C1 segment of cervical spinal cord (tissue), 14 donors: ENCODE measurements around the gene TRDMT1.

Experiments used
- DNase-seq, 14 donors: peaks; one replicate each; lab custom pipeline; 2025; lab: John Stamatoyannopoulos, UW

TRDMT1 gene

DNA sequence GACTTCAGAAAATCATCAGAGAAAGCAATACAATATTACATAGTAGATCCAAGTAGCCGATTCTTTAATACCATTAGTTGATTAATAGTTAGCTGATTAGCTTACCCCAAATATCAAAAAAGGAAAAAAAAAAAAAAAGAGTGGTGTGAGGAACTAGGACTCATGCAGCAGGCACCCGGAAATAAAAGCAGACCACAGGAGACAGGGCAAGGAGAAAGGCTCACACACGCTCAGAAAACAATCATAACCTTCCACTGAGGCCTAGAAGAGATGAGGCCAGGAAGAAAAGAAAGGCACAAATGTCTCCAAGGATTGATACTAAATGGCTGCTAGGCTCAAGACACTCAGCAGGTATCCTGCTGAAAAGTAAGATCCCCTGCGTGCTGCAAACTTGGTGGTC is 25.9 kb downstream of the TRDMT1 start:
- DNase-seq: no peak

DNA sequence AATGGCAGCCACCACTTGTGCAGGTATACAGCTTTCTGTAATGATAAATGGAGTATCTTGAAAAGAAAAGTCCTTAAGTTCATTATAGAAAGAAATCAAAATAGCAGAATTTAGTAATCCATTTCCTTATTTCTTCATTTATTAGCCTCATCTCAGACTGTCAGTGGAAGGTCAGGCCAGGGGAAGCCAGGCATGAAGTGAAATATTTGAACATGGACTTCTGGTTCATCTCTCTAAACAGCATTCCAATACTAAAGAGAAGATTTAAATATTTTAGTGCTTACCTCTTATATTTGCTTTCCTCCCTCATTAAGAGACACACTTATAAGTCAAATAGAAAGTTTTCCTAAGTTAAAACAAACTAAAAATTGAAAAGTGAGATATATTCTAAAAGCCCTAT is 26.8 kb downstream of the TRDMT1 start:
- DNase-seq: no peak

DNA sequence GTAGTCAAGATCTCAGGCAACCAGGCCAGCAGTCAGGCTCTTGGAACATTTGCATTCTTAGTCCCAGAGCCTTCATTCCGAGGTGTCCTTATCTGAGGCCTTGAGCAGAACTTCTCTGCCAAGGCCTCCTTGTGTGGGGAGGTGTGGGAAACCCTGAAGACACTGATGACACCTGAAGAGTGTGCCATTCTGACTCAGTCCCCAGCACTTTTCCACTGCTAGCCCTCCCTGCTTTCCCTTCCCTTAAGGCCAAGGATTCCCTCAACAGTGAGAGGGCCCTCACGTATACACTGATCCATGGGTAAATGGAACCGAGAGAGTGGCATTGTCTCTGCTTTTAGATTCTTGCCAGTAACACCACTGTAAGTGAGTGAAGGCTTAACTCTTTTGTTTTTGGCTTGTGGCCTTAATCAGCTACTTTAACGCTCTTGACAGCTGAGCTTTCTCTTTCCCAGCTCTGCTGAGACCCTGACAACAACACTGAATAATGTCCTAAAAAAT is 30.3 kb downstream of the TRDMT1 start:
- no peak for DNase-seq

DNA sequence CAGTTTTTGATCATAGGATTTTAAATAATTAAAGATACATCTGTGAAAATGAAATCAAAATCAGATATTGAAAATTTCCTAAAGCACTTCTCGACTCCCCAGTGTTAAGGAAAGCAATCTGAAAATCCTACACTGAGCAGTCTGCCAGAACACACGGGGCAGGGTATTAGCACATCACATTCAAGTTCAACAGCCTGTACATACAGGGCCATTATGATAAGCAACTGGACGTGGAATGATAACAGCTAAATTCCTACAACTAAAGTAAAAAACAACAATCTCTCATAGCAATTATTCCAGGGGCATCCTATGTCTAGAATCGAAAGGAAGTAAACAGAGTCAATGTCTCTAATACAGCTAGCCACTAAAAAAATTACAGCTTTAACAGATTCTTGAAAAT is 31.7 kb downstream of the TRDMT1 start:
- DNase-seq: no peak

DNA sequence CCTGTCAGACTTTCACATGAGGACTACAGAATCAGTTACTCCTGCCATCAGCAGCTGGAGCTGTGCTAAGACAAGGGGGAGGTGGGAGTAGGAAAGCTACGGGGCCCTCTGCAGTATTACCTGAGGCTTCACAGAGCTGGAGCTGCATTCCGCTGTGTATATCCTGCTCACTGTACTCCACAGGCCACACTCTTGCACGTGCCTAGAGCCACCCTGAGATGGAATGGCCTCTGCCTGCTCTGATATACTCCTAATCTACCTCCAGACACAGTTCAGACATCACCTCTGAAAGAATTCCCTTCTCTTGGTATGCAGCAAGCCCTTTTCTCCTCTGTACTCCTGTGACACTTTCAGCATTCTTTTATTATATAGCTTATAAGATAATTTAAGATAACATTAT is 34.8 kb downstream of the TRDMT1 start:
- no peak for DNase-seq

DNA sequence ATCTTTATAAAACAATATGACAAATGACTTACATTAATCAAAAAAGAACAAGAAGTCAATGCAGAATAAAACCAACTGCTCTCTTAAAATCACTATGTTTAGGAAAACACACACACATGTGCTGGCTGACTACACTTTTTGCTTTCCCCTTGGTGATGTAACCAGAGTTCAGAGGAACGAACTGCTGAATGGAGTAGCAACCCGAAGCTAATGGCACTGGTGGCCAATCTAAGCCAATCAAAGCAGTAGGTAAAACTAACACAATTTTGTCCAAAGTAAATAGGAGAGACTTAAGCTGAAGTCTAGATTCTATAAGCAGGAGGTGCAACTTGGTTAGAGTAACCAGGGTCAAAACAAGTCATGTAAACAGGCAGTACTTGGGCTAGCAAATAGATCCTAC is 38.6 kb downstream of the TRDMT1 start:
- DNase-seq: no peak

DNA sequence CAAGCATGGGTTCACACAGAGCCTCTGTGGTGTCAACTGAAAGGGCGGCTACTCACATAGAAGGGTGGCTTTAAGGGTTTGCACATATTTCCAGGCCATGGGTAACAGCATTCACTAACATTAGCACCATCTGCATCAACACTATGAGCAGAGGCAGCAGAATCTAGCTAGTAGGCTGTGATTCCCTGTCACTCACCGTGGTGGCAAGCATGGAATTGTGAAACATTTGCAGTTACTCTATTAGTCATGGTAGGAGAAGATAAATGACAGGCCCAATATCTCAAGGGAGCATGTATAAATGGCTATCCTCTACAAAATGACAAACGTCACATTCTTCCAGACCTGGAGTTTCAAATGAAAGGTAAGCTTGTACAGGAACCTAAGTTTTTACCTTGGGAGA is 39.7 kb downstream of the TRDMT1 start:
- no peak for DNase-seq

DNA sequence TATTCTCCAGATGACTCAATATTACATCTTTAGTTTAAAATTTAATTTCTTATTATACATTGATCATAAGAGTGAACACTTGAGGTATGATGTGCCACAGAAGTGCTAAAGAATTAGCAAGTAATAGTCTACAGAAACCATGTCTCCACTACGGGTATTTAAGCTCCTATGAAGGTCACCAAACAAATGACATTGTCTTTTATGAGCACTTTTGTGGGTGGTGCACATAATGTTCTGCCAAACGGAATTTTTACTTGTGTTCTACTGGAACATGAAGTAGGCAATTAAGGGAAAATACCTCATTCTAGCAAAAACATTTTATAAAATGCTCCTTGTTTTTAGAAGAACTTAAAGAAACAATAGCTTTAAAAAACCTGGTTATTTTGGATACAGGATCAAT is 44.4 kb downstream of the TRDMT1 start:
- DNase-seq: no peak

DNA sequence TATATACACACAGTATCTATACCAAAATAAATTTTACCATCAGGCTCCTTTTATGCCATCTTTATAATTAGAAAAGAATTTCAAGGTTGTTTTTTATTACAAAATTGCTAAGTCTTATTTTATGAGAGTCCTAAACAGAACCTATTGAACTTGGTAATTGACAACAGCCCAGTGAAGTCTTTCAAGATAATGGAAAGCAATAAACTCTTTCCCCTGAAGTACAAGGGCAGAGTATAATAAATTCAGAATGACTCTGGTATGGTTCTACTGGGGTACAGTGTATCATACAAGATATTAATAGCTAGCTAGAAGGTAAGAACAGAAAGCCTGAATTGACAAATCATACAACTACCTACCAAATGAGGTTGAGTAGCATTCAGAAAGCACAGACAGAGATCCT is 45.6 kb downstream of the TRDMT1 start:
- no peak for DNase-seq

DNA sequence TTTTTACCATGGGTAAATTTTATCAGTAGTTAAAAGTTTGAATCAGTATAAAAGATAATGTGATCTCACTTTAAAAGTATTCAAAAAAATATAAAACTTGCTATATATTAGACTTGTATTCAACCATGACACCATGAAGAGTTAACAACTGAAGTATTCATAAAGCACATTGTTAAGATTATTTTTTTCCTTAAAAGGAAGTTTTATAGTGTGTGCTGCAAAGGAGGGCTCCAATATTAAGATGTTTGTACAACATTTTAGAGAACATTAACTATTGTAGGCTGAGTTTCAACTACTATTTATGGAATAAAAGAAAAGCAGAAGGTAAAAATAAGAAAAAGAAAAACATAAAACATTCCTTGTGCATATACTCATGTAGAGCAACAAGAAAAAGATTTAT is 47.4 kb downstream of the TRDMT1 start:
- no peak for DNase-seq

DNA sequence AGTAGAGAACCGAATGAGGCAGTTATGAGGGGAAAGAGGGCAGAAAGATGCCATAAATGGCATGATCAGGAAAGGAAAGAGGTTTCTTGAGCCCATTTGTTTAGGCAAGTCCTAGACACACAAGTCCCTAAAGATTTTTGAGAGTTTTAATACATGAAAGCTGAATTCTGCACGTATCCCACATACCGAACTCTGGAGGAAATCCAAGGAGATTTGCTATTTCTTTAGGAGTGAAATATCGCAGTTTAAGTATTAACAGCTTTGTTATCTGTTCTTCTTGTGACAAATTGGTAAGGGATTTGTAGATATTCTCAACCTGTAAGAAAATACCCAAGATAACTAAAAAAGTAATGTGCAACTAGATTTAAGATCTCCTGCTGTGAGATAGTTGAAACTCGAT is 48.2 kb downstream of the TRDMT1 start:
- no peak for DNase-seq

DNA sequence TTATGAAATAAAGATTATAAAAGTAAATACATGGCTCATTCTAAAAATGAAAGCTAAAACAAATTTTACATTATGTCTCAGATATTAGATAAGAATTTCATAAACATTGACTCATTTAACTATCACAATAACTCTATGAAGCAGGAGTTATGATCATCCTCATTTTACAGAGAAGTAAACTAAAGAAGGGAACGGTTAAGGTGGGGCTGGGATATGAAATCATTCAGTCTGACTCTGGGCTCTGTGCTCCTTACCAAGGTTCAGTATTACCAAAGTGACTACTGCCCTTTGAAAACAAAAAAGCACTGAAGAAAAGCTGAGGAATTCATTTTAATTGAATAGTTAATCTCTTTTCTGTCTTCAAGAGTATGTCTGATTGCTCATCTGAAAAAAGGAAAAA is 49.8 kb downstream of the TRDMT1 start:
- no peak for DNase-seq

DNA sequence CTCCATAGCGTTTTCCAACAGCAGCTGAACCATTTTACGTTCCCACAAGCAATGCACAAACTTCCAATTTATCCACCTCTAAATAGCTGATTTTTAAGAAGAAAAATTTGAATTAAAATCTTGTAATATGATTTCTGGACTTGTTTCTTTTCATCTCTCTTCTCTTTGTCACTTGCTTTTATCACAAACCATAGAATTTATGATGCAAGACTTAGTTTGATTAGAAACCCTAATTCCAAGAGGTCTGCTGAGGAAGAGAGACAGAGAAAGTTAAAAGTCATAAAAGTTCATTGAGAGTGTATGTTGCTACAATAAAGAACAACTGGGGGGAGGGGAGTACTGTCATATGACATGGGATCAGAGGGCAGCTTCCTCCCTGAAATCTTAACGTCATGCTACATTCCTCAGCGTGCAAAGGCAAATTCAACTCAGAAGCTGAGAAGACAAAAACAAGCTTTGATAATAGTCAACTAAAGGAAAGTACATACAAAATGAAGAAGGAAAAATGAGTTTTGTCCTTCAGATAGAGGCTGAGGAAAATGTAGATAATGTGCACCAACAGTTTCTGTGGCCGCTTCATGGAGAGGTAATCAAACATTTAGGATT is 53.5 kb downstream of the TRDMT1 start:
- no peak for DNase-seq

DNA sequence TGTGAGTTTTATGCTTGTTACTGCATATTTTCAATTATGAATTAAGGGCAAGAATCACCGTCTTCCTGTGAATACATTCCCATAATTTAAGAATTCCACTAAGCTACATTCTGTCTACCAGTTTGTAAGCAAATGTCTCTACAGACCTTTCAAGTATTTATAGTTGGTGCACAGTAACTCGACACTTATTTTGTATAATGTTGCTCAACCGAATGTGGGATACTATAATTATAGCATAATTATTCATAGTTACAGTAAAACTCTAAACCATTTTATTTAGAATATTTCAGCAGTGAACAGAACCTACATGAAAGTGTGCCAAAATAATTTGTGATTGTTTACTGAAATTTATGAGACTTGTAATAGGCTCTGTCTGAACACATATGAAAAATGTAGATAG is 54.6 kb downstream of the TRDMT1 start:
- no peak for DNase-seq

DNA sequence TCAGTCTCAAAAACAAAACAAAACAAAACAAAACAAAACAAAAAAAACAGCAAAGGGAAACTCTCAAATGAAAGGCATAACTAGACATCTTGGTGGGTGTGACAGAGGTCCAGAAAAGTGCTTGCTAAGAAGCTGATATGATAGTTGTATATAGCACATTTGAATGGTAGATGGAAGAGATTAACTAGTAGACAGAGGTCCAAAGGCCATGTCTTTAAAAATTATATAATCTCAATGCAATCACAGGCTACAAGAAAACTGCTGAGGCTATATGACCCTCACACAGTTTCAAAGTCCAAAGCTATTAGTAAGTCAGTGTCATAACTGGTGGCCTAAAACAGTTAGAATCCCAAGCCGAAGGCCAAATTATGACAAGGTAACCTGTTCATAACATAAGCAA is 56.2 kb downstream of the TRDMT1 start:
- no peak for DNase-seq

DNA sequence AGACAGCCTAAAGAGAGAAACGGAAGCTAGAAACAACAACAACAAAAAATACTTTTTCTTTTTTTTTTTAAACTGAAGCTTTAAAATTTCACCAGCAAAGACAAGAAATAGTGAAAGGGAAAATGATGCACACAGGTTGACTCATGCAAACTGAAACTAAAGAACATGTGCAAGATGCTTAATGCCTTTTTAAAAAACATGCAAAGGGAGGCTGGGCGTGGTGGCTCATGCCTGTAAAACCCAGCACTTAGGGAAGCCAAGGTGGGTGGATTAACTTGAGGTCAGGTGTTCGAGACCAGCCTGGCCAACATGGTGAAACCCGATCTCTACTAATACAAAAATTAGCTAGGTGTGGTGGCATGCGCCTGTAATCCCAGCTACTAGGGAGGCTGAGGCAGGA is 56.7 kb downstream of the TRDMT1 start:
- DNase-seq: no peak

DNA sequence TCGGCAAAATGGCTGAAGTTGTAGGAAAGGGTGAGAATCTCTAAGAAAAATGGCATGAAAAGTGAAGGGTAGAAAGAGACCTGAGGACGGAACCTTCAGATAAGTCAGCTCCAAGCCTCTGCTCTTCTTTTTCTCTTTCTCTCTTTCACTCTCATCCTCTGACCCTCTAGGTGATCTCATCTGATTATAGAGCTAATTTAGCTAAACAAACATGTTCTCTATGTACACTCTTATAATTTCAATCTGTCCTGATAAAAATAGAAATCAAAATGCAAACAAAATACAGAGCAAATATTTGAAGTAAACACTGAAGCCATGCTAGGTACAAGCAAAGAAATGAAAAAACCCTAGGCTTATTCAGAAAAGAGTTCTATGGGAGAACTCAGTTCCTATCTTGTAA is 57.4 kb downstream of the TRDMT1 start:
- DNase-seq: no peak

DNA sequence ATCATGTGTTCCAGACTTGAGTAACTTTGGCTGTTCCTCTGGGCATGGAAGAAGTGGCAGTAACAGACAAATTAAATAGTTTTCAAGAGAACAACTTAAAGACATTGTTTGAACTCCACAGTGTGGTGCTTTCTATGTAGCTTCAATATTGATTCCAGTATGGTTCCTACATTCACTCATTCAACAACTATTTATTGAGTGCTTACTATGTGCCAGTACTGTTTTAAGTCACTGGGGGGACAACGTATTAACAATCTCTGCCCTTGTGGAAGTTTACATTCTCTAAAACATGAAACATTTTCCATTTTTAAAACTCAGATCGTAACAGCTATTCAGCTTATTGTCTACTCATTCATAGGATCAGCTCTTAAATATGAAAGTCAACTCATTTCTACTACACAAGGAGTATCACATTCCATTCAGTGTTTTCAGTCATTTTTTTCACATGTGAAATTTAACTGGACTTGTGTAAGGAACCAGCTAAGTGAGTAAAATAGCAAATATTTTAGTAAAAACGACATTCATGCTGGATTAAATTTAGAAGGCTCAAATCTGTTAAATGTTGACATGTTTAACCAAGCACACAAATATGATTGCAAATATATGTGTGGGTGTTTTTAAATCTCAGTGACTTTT is 58.3 kb downstream of the TRDMT1 start:
- no peak for DNase-seq

DNA sequence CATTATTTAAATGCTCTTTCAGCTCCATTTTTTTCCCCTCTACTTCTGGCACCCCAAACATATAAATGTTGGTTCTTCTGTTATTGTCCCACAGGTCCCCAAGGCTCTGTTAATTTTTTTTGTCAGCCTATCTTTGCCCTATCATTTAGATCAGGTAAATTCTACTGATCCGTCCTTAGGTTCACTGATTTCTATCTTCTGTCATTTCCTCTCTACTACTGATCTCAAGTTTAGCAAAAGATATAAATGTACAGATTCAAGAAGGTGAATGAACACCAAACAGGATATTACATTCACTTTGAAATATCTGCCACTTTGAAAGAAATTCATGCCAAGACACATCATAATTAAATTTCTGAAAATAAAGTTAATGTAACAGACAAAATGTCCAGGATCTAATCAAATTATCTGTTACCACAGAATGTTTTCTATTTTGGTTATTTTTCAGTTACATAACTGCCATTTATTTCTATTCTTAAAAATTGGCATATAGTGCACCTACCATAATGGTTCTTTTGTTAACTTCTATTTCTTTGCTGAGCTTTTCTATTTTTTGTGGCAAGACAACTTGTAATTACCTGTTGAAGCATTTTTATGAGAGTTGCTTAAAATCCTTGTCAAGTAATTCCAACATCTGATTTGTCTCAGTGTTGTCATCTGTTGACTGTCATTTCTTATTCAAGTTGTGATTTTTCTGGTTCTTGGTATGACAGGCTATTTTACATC is 59.8 kb downstream of the TRDMT1 start:
- DNase-seq: no peak

DNA sequence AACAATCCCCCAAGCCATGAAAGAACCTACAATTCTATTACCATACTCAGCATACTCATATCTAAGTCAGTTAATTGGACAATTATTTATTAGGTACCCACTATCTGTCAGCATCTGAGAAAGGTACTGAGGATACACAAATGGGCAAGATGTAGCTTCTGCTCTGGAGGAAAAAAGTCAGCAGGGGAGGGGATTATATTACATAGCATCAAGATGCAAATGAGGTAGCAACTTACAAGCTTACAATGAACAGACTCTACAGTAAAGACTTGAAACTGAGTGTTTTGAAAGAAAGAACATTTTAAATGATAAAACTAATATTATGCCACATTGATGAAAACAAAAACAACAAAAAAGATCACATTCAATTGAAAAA is 61.1 kb downstream of the TRDMT1 start:
- DNase-seq: no peak

DNA sequence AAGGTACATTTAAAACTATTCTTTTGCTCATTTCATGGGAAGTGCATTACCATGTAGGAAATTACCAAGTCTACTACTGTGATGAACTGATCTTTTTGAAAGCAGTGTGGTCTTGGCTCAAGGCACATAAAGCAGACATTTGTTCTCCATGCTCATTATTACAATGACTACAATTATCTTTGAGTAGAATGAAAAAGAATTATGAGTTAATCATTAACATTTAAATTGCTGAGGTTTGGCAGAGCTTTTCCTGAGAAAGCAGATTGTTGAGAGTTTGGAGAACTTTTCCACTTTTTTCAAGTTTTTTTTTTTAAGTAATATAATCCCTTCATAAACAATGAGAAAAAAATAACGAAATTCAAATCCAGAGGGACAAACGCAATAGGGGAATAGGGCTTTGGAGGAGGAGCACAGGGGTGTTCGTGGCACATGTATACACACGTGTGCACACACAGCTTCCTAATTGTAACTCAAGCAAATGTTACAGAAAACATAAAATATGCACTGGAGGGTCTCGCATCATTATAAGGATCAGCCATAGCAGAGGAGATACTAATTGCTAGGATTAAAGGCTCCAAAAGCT is 62.9 kb downstream of the TRDMT1 start:
- no peak for DNase-seq

DNA sequence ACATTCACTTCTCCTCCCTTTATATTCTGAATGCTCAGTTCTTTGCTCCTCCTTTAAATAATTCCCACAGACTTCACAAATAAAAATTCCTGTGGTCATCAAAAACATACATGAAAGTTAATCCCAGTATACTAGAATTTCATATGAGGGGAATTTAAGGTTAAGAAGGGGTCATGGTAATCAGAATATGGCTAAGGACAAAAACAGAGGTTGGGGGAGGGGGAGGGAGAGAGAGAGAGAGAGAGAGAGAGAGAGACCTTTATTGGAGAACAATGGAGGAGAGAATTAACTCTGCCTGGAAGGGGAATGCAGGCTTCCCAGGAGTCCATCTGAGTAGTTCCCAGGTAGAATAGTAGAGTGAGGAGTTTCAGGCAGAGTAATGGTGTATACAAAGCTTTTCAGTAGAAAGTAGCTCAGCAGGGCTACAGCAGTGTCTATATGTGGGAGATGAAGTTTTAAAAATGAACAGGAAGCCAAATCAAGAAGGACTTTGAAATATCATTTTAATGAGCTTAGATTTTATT is 66.7 kb downstream of the TRDMT1 start:
- DNase-seq: no peak

DNA sequence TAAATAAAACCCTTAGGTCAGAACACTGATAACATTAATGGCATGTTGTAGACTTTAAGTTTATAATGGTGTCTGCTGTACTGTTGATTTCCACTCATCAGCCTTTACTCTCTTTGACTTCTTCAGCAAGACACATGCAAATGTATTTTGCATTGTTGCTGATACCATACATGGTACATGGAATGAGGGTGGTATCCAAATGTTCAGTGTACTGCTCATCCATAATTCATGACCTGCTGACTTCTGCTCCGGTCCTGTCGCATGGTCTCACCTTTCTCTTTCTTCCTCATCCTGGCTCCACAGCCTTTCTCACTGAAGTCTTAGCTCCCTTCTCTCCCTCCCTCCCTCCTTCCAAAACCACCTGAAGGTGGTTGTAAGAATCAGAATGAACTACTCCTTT is 67.2 kb downstream of the TRDMT1 start:
- DNase-seq: no peak
